ENCODE measurements around the gene NAALADL2.

DNA sequence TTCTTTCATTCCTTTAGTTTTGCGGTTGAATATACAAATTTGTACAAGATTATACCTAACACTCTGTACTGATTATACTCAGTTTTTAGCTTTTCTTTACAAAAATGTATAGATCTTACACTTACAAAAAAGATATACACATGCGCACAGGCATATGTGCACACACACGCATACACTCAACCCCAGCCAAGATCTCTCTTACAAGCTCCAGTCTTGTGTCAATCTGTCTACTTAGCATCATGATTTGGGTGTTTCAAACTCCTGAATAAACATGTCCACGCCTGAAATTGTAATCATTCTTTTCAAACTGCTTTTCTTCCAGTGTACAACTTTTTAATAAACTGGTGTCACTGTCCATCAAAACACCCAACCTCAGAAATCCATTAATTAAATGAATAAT, 180.7 kb downstream of the NAALADL2 start:
- TF ChIP-seq, protein P1, sequence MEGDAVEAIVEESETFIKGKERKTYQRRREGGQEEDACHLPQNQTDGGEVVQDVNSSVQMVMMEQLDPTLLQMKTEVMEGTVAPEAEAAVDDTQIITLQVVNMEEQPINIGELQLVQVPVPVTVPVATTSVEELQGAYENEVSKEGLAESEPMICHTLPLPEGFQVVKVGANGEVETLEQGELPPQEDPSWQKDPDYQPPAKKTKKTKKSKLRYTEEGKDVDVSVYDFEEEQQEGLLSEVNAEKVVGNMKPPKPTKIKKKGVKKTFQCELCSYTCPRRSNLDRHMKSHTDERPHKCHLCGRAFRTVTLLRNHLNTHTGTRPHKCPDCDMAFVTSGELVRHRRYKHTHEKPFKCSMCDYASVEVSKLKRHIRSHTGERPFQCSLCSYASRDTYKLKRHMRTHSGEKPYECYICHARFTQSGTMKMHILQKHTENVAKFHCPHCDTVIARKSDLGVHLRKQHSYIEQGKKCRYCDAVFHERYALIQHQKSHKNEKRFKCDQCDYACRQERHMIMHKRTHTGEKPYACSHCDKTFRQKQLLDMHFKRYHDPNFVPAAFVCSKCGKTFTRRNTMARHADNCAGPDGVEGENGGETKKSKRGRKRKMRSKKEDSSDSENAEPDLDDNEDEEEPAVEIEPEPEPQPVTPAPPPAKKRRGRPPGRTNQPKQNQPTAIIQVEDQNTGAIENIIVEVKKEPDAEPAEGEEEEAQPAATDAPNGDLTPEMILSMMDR (IDR thresholded peaks at IDR 0.05; ENCODE audit: insufficient read depth, low read length, poor library complexity, severe bottlenecking), result no peak
- no peak for TF ChIP-seq EZH2phosphoT487 (conservative IDR thresholded peaks at IDR 0.05; ENCODE audit: low read length)
